PFSK-1 (cell line): ENCODE data around the gene IGFL4.

ENCODE experiments used
- FOXP2 ChIP-seq: optimal IDR thresholded peaks from 2 replicates; pipeline ENCODE3; 2011; ENCODE audit warnings: borderline replicate concordance, control low read depth, inconsistent platforms; ENCODE audit not compliant: insufficient read depth; ENCODE audit errors: extremely low read length, extremely low read depth
- POLR2AphosphoS5 ChIP-seq: IDR thresholded peaks from 2 replicates; pipeline ENCODE4 v1.6.1; 2012; ENCODE audit warnings: low read depth, mild to moderate bottlenecking, control low read depth, low read length, moderate library complexity
- SIN3A ChIP-seq: IDR thresholded peaks from 2 replicates; pipeline ENCODE4 v1.6.1; 2012; ENCODE audit warnings: mild to moderate bottlenecking, low read length, moderate library complexity, borderline replicate concordance; ENCODE audit not compliant: insufficient read depth
- TAF1 ChIP-seq: IDR thresholded peaks from 2 replicates; pipeline ENCODE4 v1.6.1; 2012; ENCODE audit warnings: low read length, control low read depth, borderline replicate concordance; ENCODE audit not compliant: insufficient read depth
- TF ChIP-seq, protein P1 (sequence below), 2 experiments: IDR thresholded peaks; 2 replicates each; pipeline versions ENCODE4 v1.6.1 to v1.8.0; 2011 to 2012; ENCODE audit warnings: low read depth in 2 of 2, low read length in 2 of 2, control low read depth in 1 of 2, inconsistent platforms in 1 of 2, mild to moderate bottlenecking in 1 of 2, moderate library complexity in 1 of 2; ENCODE audit not compliant: insufficient read depth in 1 of 2

GRCh38 chr19:46082728-46083050 is 41.9 kb upstream of the IGFL4 start:
- TF ChIP-seq POLR2AphosphoS5 (no peak), SIN3A (no peak), TAF1 (no peak), FOXP2 (no peak)
- TF ChIP-seq, protein P1, sequence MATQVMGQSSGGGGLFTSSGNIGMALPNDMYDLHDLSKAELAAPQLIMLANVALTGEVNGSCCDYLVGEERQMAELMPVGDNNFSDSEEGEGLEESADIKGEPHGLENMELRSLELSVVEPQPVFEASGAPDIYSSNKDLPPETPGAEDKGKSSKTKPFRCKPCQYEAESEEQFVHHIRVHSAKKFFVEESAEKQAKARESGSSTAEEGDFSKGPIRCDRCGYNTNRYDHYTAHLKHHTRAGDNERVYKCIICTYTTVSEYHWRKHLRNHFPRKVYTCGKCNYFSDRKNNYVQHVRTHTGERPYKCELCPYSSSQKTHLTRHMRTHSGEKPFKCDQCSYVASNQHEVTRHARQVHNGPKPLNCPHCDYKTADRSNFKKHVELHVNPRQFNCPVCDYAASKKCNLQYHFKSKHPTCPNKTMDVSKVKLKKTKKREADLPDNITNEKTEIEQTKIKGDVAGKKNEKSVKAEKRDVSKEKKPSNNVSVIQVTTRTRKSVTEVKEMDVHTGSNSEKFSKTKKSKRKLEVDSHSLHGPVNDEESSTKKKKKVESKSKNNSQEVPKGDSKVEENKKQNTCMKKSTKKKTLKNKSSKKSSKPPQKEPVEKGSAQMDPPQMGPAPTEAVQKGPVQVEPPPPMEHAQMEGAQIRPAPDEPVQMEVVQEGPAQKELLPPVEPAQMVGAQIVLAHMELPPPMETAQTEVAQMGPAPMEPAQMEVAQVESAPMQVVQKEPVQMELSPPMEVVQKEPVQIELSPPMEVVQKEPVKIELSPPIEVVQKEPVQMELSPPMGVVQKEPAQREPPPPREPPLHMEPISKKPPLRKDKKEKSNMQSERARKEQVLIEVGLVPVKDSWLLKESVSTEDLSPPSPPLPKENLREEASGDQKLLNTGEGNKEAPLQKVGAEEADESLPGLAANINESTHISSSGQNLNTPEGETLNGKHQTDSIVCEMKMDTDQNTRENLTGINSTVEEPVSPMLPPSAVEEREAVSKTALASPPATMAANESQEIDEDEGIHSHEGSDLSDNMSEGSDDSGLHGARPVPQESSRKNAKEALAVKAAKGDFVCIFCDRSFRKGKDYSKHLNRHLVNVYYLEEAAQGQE (IDR thresholded peaks at IDR 0.05; ENCODE audit: insufficient read depth in 1 of 2, low read depth in 2 of 2, low read length in 2 of 2), result no peak
